GM19023 (cell line): ENCODE results near the gene SCFD2.
"Not testable (repeated sequence)": the region's sequence is repeated elsewhere in the genome, so short reads cannot be mapped to it uniquely, and the experiment has no call there.

Experiments
- ATAC-seq: cut with Tn5 transposase; IDR thresholded peaks from one replicate; pipeline ENCODE4 v1.9.1; 2021; ENCODE audit warnings: mild to moderate bottlenecking, moderate library complexity; ENCODE audit not compliant: unreplicated experiment

The SCFD2 gene

GRCh38 chr4:53059871-53060270 is 306.0 kb downstream of the SCFD2 start:
- ATAC-seq: no peak

- ATAC-seq: no peak
These were observed 306.6 kb downstream of the SCFD2 start for GRCh38 chr4:53059256-53059655.

- no peak for ATAC-seq
These were observed 308.2 kb downstream of the SCFD2 start for GRCh38 chr4:53057679-53058078.

GRCh38 chr4:53057108-53057507 is 308.8 kb downstream of the SCFD2 start:
- not testable (repeated sequence) for ATAC-seq

GRCh38 chr4:53055716-53056403 is 310.0 kb downstream of the SCFD2 start:
- no peak for ATAC-seq

- no peak for ATAC-seq
These were observed 310.6 kb downstream of the SCFD2 start for GRCh38 chr4:53055274-53055673.

- ATAC-seq: no peak
These were observed 315.5 kb downstream of the SCFD2 start for GRCh38 chr4:53050361-53050774.

GRCh38 chr4:53049528-53049927 is 316.3 kb downstream of the SCFD2 start:
- no peak for ATAC-seq

GRCh38 chr4:53044651-53044960 is 321.3 kb downstream of the SCFD2 start:
- ATAC-seq: no peak

- no peak for ATAC-seq
These were observed 321.8 kb downstream of the SCFD2 start for GRCh38 chr4:53043891-53044650.

GRCh38 chr4:53043055-53043454 is 322.8 kb downstream of the SCFD2 start:
- ATAC-seq: no peak

- no peak for ATAC-seq
These were observed 325.0 kb downstream of the SCFD2 start for GRCh38 chr4:53040851-53041250.

- no peak for ATAC-seq
These were observed 325.4 kb downstream of the SCFD2 start for GRCh38 chr4:53040459-53040815.

GRCh38 chr4:53039741-53040458 is 326.0 kb downstream of the SCFD2 start:
- ATAC-seq: no peak

- ATAC-seq: no peak
These were observed 328.0 kb downstream of the SCFD2 start for GRCh38 chr4:53037892-53038291.

- not testable (repeated sequence) for ATAC-seq
These were observed 333.0 kb downstream of the SCFD2 start for GRCh38 chr4:53032908-53033307.

GRCh38 chr4:53026233-53026632 is 339.6 kb downstream of the SCFD2 start:
- ATAC-seq: no peak

- no peak for ATAC-seq
These were observed 342.1 kb downstream of the SCFD2 start for GRCh38 chr4:53023677-53024299.

GRCh38 chr4:53022513-53023100 is 343.3 kb downstream of the SCFD2 start:
- no peak for ATAC-seq

GRCh38 chr4:53021754-53022512 is 343.9 kb downstream of the SCFD2 start:
- no peak for ATAC-seq
